HG03175 (cell line): ENCODE results near the gene NDUFC2.
A peak's percentile ranks its signal among the peaks of the same experiment; 100 is the strongest.
"Not testable (repeated sequence)": the region's sequence is repeated elsewhere in the genome, so short reads cannot be mapped to it uniquely, and the experiment has no call there.

ENCODE experiments used
- ATAC-seq: cut with Tn5 transposase; IDR thresholded peaks from one replicate; pipeline ENCODE4 v1.9.1; 2021; ENCODE audit warnings: mild to moderate bottlenecking, moderate library complexity; ENCODE audit not compliant: unreplicated experiment

NDUFC2 gene

GRCh38 chr11:78032090-78032489 is 47.6 kb downstream of the NDUFC2 start:
- no peak for ATAC-seq

- ATAC-seq, result peak; percentile 86
Measured at GRCh38 chr11:78031629-78032028, 48.0 kb downstream of the NDUFC2 start.

- no peak for ATAC-seq
Measured at GRCh38 chr11:78030429-78031325, 49.0 kb downstream of the NDUFC2 start.

GRCh38 chr11:78028423-78028822 is 51.2 kb downstream of the NDUFC2 start:
- not testable (repeated sequence) for ATAC-seq

- ATAC-seq, result no peak
Measured at GRCh38 chr11:78027759-78028158, 51.9 kb downstream of the NDUFC2 start.

- ATAC-seq, result no peak
Measured at GRCh38 chr11:78025378-78025777, 54.3 kb downstream of the NDUFC2 start.

- ATAC-seq, result no peak
Measured at GRCh38 chr11:78023426-78023825, 56.2 kb downstream of the NDUFC2 start.

- no peak for ATAC-seq
Measured at GRCh38 chr11:78022397-78023396, 57.0 kb downstream of the NDUFC2 start, which contains the start of gene KCTD14. Gene KCTD14 (minus strand): TSS chr11:78023276. CDS start chr11:78023249, 27 bp downstream.

GRCh38 chr11:78021611-78022010 is 58.1 kb downstream of the NDUFC2 start:
- no peak for ATAC-seq

GRCh38 chr11:78020246-78020645 is 59.4 kb downstream of the NDUFC2 start:
- ATAC-seq, result no peak

- ATAC-seq, result no peak
Measured at GRCh38 chr11:78019808-78020207, 59.9 kb downstream of the NDUFC2 start.
